ENCODE data around the gene PPDPF. TPM values are rescaled to one million over a fixed set of nuclear protein-coding genes. Genes with fewer than 3 reads are reported as not detected.

PPDPF gene
- total RNA-seq, 1 experiment from 2014 or later: 51.0 TPM

DNA sequence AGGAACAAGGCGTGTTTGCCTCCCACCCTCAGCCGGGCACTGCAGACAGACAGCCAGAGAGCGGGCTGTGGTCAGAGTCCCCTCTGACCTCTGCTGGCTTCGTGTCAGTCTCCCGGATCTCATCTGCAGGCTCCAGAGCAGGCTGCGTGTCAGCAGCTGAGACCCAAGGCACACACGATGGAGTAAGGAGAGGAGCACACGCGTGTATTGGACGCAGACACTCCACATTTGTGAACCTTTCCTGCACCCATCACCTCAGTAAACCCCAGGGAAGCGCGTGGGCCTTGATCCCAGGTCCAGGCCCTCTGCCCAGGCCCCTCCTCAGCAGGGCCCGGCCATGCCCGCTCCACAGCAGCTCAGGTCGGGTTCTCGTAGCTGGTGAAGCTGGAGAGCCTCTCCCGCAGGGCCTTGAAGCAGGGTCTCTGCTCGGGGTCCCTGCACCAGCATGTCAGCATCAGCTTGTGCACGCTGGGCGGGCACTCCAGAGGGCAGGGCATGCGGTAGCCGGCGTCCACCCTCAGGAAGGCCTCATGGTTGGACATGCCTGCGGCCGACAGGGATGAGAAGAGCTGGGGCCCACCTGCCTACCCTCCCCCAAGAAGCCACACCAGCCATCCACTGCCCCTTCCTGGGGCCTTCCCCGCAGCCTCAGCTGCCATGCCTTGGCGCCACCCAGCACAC is 8.8 kb downstream of the PPDPF start:
- Histone ChIP-seq H3K9me2 (replicated peaks; ENCODE audit: insufficient read depth, low read length) (no peaks in the 10 kb centered on the region), H3K4me1 (ENCODE audit: low read length) (no peaks in the 10 kb centered on the region), H3K79me2 (ENCODE audit: low read length) (no peaks in the 10 kb centered on the region), H3K27me3 (ENCODE audit: low read length) (no peaks in the 10 kb centered on the region), H3K9me3 (ENCODE audit: low read length) (no peaks in the 10 kb centered on the region), H2AFZ (ENCODE audit: low read length) (no peak overlapping the region), H3K9ac (ENCODE audit: low read length) (no peak overlapping the region), H4K20me1 (ENCODE audit: insufficient read depth, low read depth, low read length) (no peaks in the 10 kb centered on the region), H3K4me3 (ENCODE audit: low read length) (no peak overlapping the region), H3K36me3 (ENCODE audit: insufficient read depth, low read length) (no peaks in the 10 kb centered on the region), H3K27ac (ENCODE audit: low read length) (no peak overlapping the region), H3K4me2 (ENCODE audit: low read depth, low read length, poor library complexity, severe bottlenecking) (no peak overlapping the region)
- DNase-seq: no peak

DNA sequence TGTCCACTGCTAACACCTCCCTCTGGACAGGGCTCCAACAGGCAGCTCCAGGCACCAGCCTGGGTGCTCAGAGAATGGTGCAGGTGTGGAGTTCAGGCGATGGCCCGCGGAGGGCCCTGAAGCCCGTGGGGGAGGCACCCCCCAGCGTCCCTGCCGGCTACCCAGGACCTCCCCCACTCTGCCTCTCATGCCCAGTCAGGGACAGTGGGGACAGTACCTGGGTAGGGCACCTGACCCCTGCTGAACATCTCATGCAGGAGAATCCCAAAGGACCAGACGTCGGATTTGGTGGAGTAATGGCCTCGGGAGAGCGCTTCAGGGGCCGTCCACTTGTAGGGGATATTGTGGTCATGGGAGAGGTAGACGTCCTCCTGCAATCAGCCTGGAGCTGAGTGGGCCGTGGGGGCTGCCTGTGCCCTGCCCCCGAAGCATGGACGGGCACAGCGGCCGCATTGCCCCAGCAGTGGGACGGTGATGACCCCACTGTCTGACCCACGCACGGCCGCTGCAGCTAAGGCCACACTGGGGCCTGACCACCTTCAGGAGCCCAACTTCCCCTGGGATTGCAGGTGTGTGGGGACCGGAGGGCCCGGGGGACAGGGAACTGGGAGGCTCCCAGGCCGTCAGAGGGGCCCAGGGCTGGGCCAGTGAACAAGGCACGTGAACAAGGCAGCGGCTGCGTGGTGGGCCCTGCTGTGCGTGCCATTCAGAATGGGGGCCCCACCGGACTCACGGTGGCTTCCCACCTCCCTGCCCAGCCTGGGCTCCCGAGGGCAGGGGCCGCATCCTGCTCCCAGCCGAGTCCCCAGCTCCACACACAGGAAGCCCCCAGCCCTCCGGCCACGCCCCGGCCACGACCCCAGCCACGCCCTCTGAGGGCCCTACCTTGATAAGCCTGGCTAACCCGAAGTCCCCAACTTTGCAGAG is 9.6 kb downstream of the PPDPF start:
- H3K4me2 ChIP-seq (ENCODE audit: low read depth, low read length, poor library complexity, severe bottlenecking): no peak overlapping the region
- no peaks in the 10 kb centered on the region for H3K4me1 ChIP-seq (ENCODE audit: low read length)
- no peaks in the 10 kb centered on the region for H3K36me3 ChIP-seq (ENCODE audit: insufficient read depth, low read length)
- H3K9me3 ChIP-seq (ENCODE audit: low read length): no peaks in the 10 kb centered on the region
- no peaks in the 10 kb centered on the region for H3K9me2 ChIP-seq (replicated peaks; ENCODE audit: insufficient read depth, low read length)
- no peak for DNase-seq
- no peak overlapping the region for H3K9ac ChIP-seq (ENCODE audit: low read length)
- H3K4me3 ChIP-seq (ENCODE audit: low read length): no peak overlapping the region
- no peak overlapping the region for H3K27ac ChIP-seq (ENCODE audit: low read length)
- no peaks in the 10 kb centered on the region for H4K20me1 ChIP-seq (ENCODE audit: insufficient read depth, low read depth, low read length)
- no peaks in the 10 kb centered on the region for H3K79me2 ChIP-seq (ENCODE audit: low read length)
- H3K27me3 ChIP-seq (ENCODE audit: low read length): no peaks in the 10 kb centered on the region
- no peak overlapping the region for H2AFZ ChIP-seq (ENCODE audit: low read length)

DNA sequence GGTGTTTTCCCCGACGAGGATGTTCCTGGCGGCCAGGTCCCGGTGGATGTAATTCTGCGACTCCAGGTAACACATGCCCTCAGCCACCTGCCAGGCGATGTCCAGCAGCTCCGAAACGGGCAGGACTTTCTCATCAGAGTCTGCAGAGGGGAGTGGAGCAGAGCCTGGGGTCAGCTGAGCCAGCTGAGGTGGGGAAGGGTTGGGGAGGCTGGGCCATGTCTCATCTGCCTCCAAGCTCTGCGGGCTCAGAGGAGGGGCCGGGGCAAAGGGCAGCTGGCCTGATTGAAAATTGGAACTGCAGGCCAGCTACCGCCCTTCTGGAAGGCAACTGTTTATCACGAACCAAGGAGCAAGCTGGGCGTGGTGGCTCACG is 10.2 kb downstream of the PPDPF start:
- Histone ChIP-seq H2AFZ (ENCODE audit: low read length) (no peak overlapping the region), H3K4me2 (ENCODE audit: low read depth, low read length, poor library complexity, severe bottlenecking) (no peak overlapping the region), H3K4me1 (ENCODE audit: low read length) (no peaks in the 10 kb centered on the region), H3K9me2 (replicated peaks; ENCODE audit: insufficient read depth, low read length) (no peaks in the 10 kb centered on the region), H3K9me3 (ENCODE audit: low read length) (no peaks in the 10 kb centered on the region), H4K20me1 (ENCODE audit: insufficient read depth, low read depth, low read length) (no peaks in the 10 kb centered on the region), H3K36me3 (ENCODE audit: insufficient read depth, low read length) (no peaks in the 10 kb centered on the region), H3K4me3 (ENCODE audit: low read length) (no peak overlapping the region), H3K27me3 (ENCODE audit: low read length) (no peaks in the 10 kb centered on the region), H3K79me2 (ENCODE audit: low read length) (no peaks in the 10 kb centered on the region), H3K9ac (ENCODE audit: low read length) (no peak overlapping the region), H3K27ac (ENCODE audit: low read length) (no peak overlapping the region)
- no peak for DNase-seq

DNA sequence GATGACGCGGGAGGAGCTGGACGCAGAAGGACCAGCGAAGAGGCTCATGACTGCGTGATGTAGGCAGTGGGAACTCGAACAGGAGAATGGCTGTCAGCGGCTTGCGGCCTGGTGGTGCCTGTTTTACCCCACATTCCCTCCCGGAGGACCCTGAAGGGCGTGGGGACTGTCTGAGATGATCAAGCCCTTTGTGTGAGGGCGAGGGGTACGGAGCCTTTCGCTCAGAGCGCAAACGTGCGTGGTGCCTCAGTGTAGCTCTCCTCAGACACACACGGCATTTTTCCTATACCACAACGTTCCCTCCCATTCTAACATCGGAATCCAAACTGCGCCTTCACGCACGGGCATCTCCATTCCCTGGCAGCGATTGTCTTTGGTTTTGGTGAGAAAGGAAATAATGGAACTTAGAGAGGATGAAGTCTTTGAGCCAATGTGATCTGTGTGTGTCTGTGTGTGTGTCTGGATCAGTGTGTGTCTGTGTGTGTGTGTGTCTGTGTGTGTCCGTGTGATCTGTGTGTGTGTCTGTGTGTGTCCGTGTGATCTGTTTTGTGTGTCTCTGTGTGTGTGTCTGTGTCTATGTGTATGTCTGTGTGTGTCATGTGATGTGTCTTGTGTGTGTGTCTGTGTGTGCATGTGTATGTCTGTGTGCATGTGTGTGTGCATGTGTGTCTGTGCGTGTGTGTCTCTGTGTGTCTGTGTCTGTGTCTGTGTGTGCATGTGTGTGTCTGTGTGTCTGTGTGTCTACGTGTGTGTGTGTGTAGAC is 11.3 kb downstream of the PPDPF start:
- no peaks in the 10 kb centered on the region for H3K9me2 ChIP-seq (replicated peaks; ENCODE audit: insufficient read depth, low read length)
- DNase-seq: no peak
- H3K4me2 ChIP-seq (ENCODE audit: low read depth, low read length, poor library complexity, severe bottlenecking): no peak overlapping the region
- no peak overlapping the region for H3K4me3 ChIP-seq (ENCODE audit: low read length)
- peaks cover 3% of the 10 kb centered on the region for H3K4me1 ChIP-seq (ENCODE audit: low read length)
- no peaks in the 10 kb centered on the region for H4K20me1 ChIP-seq (ENCODE audit: insufficient read depth, low read depth, low read length)
- H3K27me3 ChIP-seq (ENCODE audit: low read length): no peaks in the 10 kb centered on the region
- H3K27ac ChIP-seq (ENCODE audit: low read length): no peak overlapping the region
- H2AFZ ChIP-seq (ENCODE audit: low read length): no peak overlapping the region
- no peaks in the 10 kb centered on the region for H3K36me3 ChIP-seq (ENCODE audit: insufficient read depth, low read length)
- no peak overlapping the region for H3K9ac ChIP-seq (ENCODE audit: low read length)
- no peaks in the 10 kb centered on the region for H3K9me3 ChIP-seq (ENCODE audit: low read length)
- no peaks in the 10 kb centered on the region for H3K79me2 ChIP-seq (ENCODE audit: low read length)

DNA sequence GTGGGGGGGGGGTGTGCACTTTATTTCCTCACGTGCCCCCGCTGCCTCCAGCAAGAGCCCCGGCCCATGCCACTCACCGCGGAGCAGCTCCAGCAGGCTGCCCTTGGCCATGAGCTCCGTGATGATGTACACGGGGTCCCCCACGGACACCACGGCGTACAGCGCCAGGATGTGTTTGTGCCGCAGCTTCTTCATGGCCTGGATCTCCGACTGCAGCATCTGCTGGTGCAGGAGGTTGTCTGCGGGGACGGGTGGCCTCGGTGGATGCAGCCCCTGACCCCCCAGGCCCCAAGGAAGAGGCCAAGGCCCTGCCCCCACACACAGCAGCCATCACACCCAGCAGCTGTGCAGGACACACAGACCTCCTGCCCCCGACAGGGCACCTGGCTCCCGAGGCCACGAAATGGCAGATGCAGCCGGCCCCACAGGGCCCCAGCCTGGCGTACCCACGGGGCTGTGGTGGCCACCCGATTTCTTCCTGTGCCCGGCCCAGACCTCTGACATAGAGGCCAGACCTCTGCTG is 11.9 kb downstream of the PPDPF start:
- no peaks in the 10 kb centered on the region for H3K9me3 ChIP-seq (ENCODE audit: low read length)
- no peaks in the 10 kb centered on the region for H3K27me3 ChIP-seq (ENCODE audit: low read length)
- H3K36me3 ChIP-seq (ENCODE audit: insufficient read depth, low read length): no peaks in the 10 kb centered on the region
- H3K4me2 ChIP-seq (ENCODE audit: low read depth, low read length, poor library complexity, severe bottlenecking): no peak overlapping the region
- H3K4me1 ChIP-seq (ENCODE audit: low read length): peaks cover 10% of the 10 kb centered on the region
- no peak overlapping the region for H3K27ac ChIP-seq (ENCODE audit: low read length)
- H4K20me1 ChIP-seq (ENCODE audit: insufficient read depth, low read depth, low read length): no peaks in the 10 kb centered on the region
- H3K79me2 ChIP-seq (ENCODE audit: low read length): no peaks in the 10 kb centered on the region
- no peak overlapping the region for H3K4me3 ChIP-seq (ENCODE audit: low read length)
- H3K9me2 ChIP-seq (replicated peaks; ENCODE audit: insufficient read depth, low read length): no peaks in the 10 kb centered on the region
- DNase-seq: no peak
- H2AFZ ChIP-seq (ENCODE audit: low read length): no peak overlapping the region
- H3K9ac ChIP-seq (ENCODE audit: low read length): no peak overlapping the region

DNA sequence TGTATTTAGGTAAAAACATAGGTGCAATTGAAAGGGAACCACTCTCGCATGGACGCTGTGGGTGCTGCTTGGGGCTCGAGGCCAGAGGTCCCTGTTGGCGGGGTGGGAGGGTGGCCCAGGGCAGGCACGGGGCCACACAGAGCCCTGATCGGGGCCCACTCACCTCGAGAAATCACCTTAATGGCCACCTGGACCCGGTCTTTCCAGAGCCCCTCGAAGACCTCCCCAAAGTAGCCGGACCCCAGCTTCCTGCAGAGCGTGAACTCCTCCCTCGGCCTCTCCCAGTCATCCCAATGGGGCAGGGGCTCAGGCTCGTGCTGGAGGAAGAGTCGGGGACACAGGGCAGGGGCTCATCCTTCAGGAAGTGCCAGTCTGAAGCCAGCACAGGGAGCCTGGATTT is 12.8 kb downstream of the PPDPF start:
- no peak overlapping the region for H3K9ac ChIP-seq (ENCODE audit: low read length)
- no peak for DNase-seq

DNA sequence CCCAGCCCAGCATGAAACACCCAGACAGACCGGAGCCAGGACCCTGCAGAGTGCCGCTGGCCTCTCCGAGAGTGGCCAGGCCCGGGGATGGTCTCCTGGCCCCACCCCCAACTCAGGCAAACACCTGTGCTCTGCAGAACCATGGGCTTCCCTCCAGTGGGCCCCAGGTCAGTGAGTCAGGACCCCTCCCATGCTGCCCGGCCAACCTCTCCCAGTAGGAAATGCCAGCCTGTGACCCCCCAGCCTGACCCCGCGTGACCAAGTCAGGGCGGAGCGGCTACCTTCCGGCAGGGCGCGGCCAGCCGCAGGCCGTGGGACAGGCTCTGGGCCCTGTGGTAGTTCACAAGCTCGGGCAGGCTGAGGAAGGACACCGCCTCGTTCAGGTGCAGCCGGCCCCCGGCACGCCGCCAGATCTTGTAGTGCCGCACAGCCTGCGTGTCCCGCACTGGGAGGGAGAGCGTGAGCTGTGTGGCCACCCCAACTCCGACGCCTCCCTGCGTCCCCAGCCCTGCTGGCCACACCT is 13.4 kb downstream of the PPDPF start:
- H3K27ac ChIP-seq (ENCODE audit: low read length): no peak overlapping the region
- DNase-seq: no peak
- no peaks in the 10 kb centered on the region for H3K36me3 ChIP-seq (ENCODE audit: insufficient read depth, low read length)
- H3K79me2 ChIP-seq (ENCODE audit: low read length): no peaks in the 10 kb centered on the region
- H4K20me1 ChIP-seq (ENCODE audit: insufficient read depth, low read depth, low read length): no peaks in the 10 kb centered on the region
- H3K9ac ChIP-seq (ENCODE audit: low read length): no peak overlapping the region
- no peaks in the 10 kb centered on the region for H3K9me2 ChIP-seq (replicated peaks; ENCODE audit: insufficient read depth, low read length)
- no peaks in the 10 kb centered on the region for H3K9me3 ChIP-seq (ENCODE audit: low read length)
- no peak overlapping the region for H2AFZ ChIP-seq (ENCODE audit: low read length)
- H3K27me3 ChIP-seq (ENCODE audit: low read length): no peaks in the 10 kb centered on the region
- H3K4me2 ChIP-seq (ENCODE audit: low read depth, low read length, poor library complexity, severe bottlenecking): no peak overlapping the region
- H3K4me1 ChIP-seq (ENCODE audit: low read length): peaks cover 21% of the 10 kb centered on the region
- no peak overlapping the region for H3K4me3 ChIP-seq (ENCODE audit: low read length)

More for the DNA sequence above, 12.8 kb downstream of the PPDPF start:
- H3K9me3 ChIP-seq (ENCODE audit: low read length): no peaks in the 10 kb centered on the region
- no peaks in the 10 kb centered on the region for H4K20me1 ChIP-seq (ENCODE audit: insufficient read depth, low read depth, low read length)
- no peak overlapping the region for H3K4me2 ChIP-seq (ENCODE audit: low read depth, low read length, poor library complexity, severe bottlenecking)
- H3K4me1 ChIP-seq (ENCODE audit: low read length): peaks cover 16% of the 10 kb centered on the region
- no peaks in the 10 kb centered on the region for H3K36me3 ChIP-seq (ENCODE audit: insufficient read depth, low read length)
- no peak overlapping the region for H3K27ac ChIP-seq (ENCODE audit: low read length)
- no peak overlapping the region for H3K4me3 ChIP-seq (ENCODE audit: low read length)
- H3K9me2 ChIP-seq (replicated peaks; ENCODE audit: insufficient read depth, low read length): no peaks in the 10 kb centered on the region
- H3K27me3 ChIP-seq (ENCODE audit: low read length): no peaks in the 10 kb centered on the region
- H3K79me2 ChIP-seq (ENCODE audit: low read length): no peaks in the 10 kb centered on the region
- no peak overlapping the region for H2AFZ ChIP-seq (ENCODE audit: low read length)
